CD4-positive, alpha-beta T cell treated with Interleukin-15 for 1 hour (primary cell): ENCODE measurements around the gene CD59.

Experiments used
- DNase-seq: peaks from one replicate; pipeline ENCODE4 v3.0.0-alpha.2; 2020

CD59 gene

GRCh38 chr11:33736148-33736812 lies at the start of gene CD59:
TSS of gene CD59 (minus strand) at chr11:33736423. CDS start at chr11:33722445, 13,978 bp downstream.
- DNase-seq: peak; percentile 89

- DNase-seq: no peak
Observed at GRCh38 chr11:33785609-33786008, 49.4 kb upstream of the CD59 start.

- DNase-seq: no peak
Observed at GRCh38 chr11:33779849-33780528, 43.8 kb upstream of the CD59 start.

- DNase-seq: no peak
Observed at GRCh38 chr11:33778675-33779074, 42.5 kb upstream of the CD59 start.

- no peak for DNase-seq
Observed at GRCh38 chr11:33777906-33778305, 41.7 kb upstream of the CD59 start.

GRCh38 chr11:33775832-33776470 lies 39.7 kb upstream of the CD59 start:
- DNase-seq: no peak

GRCh38 chr11:33775467-33775807 lies 39.2 kb upstream of the CD59 start:
- DNase-seq: no peak

- no peak for DNase-seq
Observed at GRCh38 chr11:33774736-33775466, 38.7 kb upstream of the CD59 start.

- peak; percentile 91 for DNase-seq
Observed at GRCh38 chr11:33773987-33774735, 37.9 kb upstream of the CD59 start, which contains the start of gene FBXO3. TSS of gene FBXO3 (minus strand) at chr11:33774520. CDS start at chr11:33774497, 23 bp downstream.

GRCh38 chr11:33773404-33773986 lies 37.3 kb upstream of the CD59 start:
- peak; percentile 18 for DNase-seq

- no peak for DNase-seq
Observed at GRCh38 chr11:33772870-33773269, 36.6 kb upstream of the CD59 start.

- no peak for DNase-seq
Observed at GRCh38 chr11:33772300-33772699, 36.1 kb upstream of the CD59 start.

GRCh38 chr11:33770236-33770635 lies 34.0 kb upstream of the CD59 start:
- DNase-seq: no peak

- DNase-seq: no peak
Observed at GRCh38 chr11:33769542-33769941, 33.3 kb upstream of the CD59 start.

GRCh38 chr11:33767624-33768023 lies 31.4 kb upstream of the CD59 start:
- DNase-seq: no peak

GRCh38 chr11:33766085-33766484 lies 29.9 kb upstream of the CD59 start:
- no peak for DNase-seq

GRCh38 chr11:33761471-33761870 lies 25.2 kb upstream of the CD59 start:
- DNase-seq: no peak

- no peak for DNase-seq
Observed at GRCh38 chr11:33753304-33753967, 17.2 kb upstream of the CD59 start.

GRCh38 chr11:33751878-33752277 lies 15.7 kb upstream of the CD59 start:
- no peak for DNase-seq

GRCh38 chr11:33747979-33748378 lies 11.8 kb upstream of the CD59 start:
- DNase-seq: no peak

GRCh38 chr11:33743291-33743690 lies 7.1 kb upstream of the CD59 start:
- DNase-seq: no peak
